Measurements from ENCODE around the gene C8A.

C8A gene

GRCh38 chr1:56898879-56899278 lies 44.3 kb downstream of the C8A start:
- Histone ChIP-seq H3K27me3 (ENCODE audit: control insufficient read depth, insufficient read depth, low read length) (peaks cover 3% of the 10 kb centered on the region), H3K4me3 (ENCODE audit: low read depth, low read length) (no peak overlapping the region), H3K9me3 (ENCODE audit: control insufficient read depth, insufficient read depth, low read length) (no peaks in the 10 kb centered on the region), H3K9ac (ENCODE audit: low read depth, low read length) (no peak overlapping the region), H3K4me1 (ENCODE audit: control insufficient read depth, insufficient read depth, low read length) (no peaks in the 10 kb centered on the region), H3K36me3 (ENCODE audit: control insufficient read depth, insufficient read depth, low read length) (no peaks in the 10 kb centered on the region)

- Histone ChIP-seq H3K27me3 (ENCODE audit: control insufficient read depth, insufficient read depth, low read length) (peaks cover 3% of the 10 kb centered on the region), H3K4me3 (ENCODE audit: low read depth, low read length) (no peak overlapping the region), H3K36me3 (ENCODE audit: control insufficient read depth, insufficient read depth, low read length) (no peaks in the 10 kb centered on the region), H3K9ac (ENCODE audit: low read depth, low read length) (no peak overlapping the region), H3K9me3 (ENCODE audit: control insufficient read depth, insufficient read depth, low read length) (no peaks in the 10 kb centered on the region), H3K4me1 (ENCODE audit: control insufficient read depth, insufficient read depth, low read length) (no peaks in the 10 kb centered on the region)
Measured at GRCh38 chr1:56901716-56902115, 47.1 kb downstream of the C8A start.

- H3K9ac ChIP-seq (ENCODE audit: low read depth, low read length): no peak overlapping the region
- H3K36me3 ChIP-seq (ENCODE audit: control insufficient read depth, insufficient read depth, low read length): no peaks in the 10 kb centered on the region
- no peak overlapping the region for H3K4me3 ChIP-seq (ENCODE audit: low read depth, low read length)
- H3K4me1 ChIP-seq (ENCODE audit: control insufficient read depth, insufficient read depth, low read length): no peaks in the 10 kb centered on the region
- H3K27me3 ChIP-seq (ENCODE audit: control insufficient read depth, insufficient read depth, low read length): peaks cover 3% of the 10 kb centered on the region
- no peaks in the 10 kb centered on the region for H3K9me3 ChIP-seq (ENCODE audit: control insufficient read depth, insufficient read depth, low read length)
Measured at GRCh38 chr1:56903778-56904177, 49.2 kb downstream of the C8A start.

GRCh38 chr1:56904663-56905397 lies 50.2 kb downstream of the C8A start:
- Histone ChIP-seq H3K4me3 (ENCODE audit: low read depth, low read length) (no peak overlapping the region), H3K9ac (ENCODE audit: low read depth, low read length) (no peak overlapping the region), H3K36me3 (ENCODE audit: control insufficient read depth, insufficient read depth, low read length) (no peaks in the 10 kb centered on the region)

GRCh38 chr1:56905667-56906066 lies 51.1 kb downstream of the C8A start:
- no peak overlapping the region for H3K4me3 ChIP-seq (ENCODE audit: low read depth, low read length)
- H3K36me3 ChIP-seq (ENCODE audit: control insufficient read depth, insufficient read depth, low read length): no peaks in the 10 kb centered on the region
- H3K9ac ChIP-seq (ENCODE audit: low read depth, low read length): no peak overlapping the region
- no peaks in the 10 kb centered on the region for H3K9me3 ChIP-seq (ENCODE audit: control insufficient read depth, insufficient read depth, low read length)
- H3K27me3 ChIP-seq (ENCODE audit: control insufficient read depth, insufficient read depth, low read length): peaks cover 3% of the 10 kb centered on the region
- H3K4me1 ChIP-seq (ENCODE audit: control insufficient read depth, insufficient read depth, low read length): no peaks in the 10 kb centered on the region

More at GRCh38 chr1:56904663-56905397, 50.2 kb downstream of the C8A start:
- Histone ChIP-seq H3K9me3 (ENCODE audit: control insufficient read depth, insufficient read depth, low read length) (no peaks in the 10 kb centered on the region), H3K4me1 (ENCODE audit: control insufficient read depth, insufficient read depth, low read length) (no peaks in the 10 kb centered on the region), H3K27me3 (ENCODE audit: control insufficient read depth, insufficient read depth, low read length) (peaks cover 3% of the 10 kb centered on the region)

- Histone ChIP-seq H3K4me1 (ENCODE audit: control insufficient read depth, insufficient read depth, low read length) (no peaks in the 10 kb centered on the region), H3K9me3 (ENCODE audit: control insufficient read depth, insufficient read depth, low read length) (no peaks in the 10 kb centered on the region), H3K4me3 (ENCODE audit: low read depth, low read length) (no peak overlapping the region), H3K27me3 (ENCODE audit: control insufficient read depth, insufficient read depth, low read length) (no peaks in the 10 kb centered on the region), H3K9ac (ENCODE audit: low read depth, low read length) (no peak overlapping the region), H3K36me3 (ENCODE audit: control insufficient read depth, insufficient read depth, low read length) (no peaks in the 10 kb centered on the region)
Measured at GRCh38 chr1:56908619-56909221, 54.1 kb downstream of the C8A start.

GRCh38 chr1:56910441-56910985 lies 55.9 kb downstream of the C8A start:
- H3K4me1 ChIP-seq (ENCODE audit: control insufficient read depth, insufficient read depth, low read length): no peaks in the 10 kb centered on the region
- no peak overlapping the region for H3K4me3 ChIP-seq (ENCODE audit: low read depth, low read length)
- H3K9ac ChIP-seq (ENCODE audit: low read depth, low read length): no peak overlapping the region
- no peaks in the 10 kb centered on the region for H3K27me3 ChIP-seq (ENCODE audit: control insufficient read depth, insufficient read depth, low read length)
- H3K36me3 ChIP-seq (ENCODE audit: control insufficient read depth, insufficient read depth, low read length): no peaks in the 10 kb centered on the region
- no peaks in the 10 kb centered on the region for H3K9me3 ChIP-seq (ENCODE audit: control insufficient read depth, insufficient read depth, low read length)

- H3K4me1 ChIP-seq (ENCODE audit: control insufficient read depth, insufficient read depth, low read length): no peaks in the 10 kb centered on the region
- H3K36me3 ChIP-seq (ENCODE audit: control insufficient read depth, insufficient read depth, low read length): no peaks in the 10 kb centered on the region
- no peak overlapping the region for H3K4me3 ChIP-seq (ENCODE audit: low read depth, low read length)
- no peak overlapping the region for H3K9ac ChIP-seq (ENCODE audit: low read depth, low read length)
- H3K9me3 ChIP-seq (ENCODE audit: control insufficient read depth, insufficient read depth, low read length): no peaks in the 10 kb centered on the region
- H3K27me3 ChIP-seq (ENCODE audit: control insufficient read depth, insufficient read depth, low read length): no peaks in the 10 kb centered on the region
Measured at GRCh38 chr1:56911098-56911938, 56.7 kb downstream of the C8A start.

- Histone ChIP-seq H3K27me3 (ENCODE audit: control insufficient read depth, insufficient read depth, low read length) (no peaks in the 10 kb centered on the region), H3K4me1 (ENCODE audit: control insufficient read depth, insufficient read depth, low read length) (no peaks in the 10 kb centered on the region), H3K9ac (ENCODE audit: low read depth, low read length) (no peak overlapping the region), H3K9me3 (ENCODE audit: control insufficient read depth, insufficient read depth, low read length) (no peaks in the 10 kb centered on the region), H3K36me3 (ENCODE audit: control insufficient read depth, insufficient read depth, low read length) (no peaks in the 10 kb centered on the region), H3K4me3 (ENCODE audit: low read depth, low read length) (no peak overlapping the region)
Measured at GRCh38 chr1:56912325-56912724, 57.7 kb downstream of the C8A start.

GRCh38 chr1:56915960-56916359 lies 61.4 kb downstream of the C8A start:
- no peaks in the 10 kb centered on the region for H3K27me3 ChIP-seq (ENCODE audit: control insufficient read depth, insufficient read depth, low read length)
- H3K9ac ChIP-seq (ENCODE audit: low read depth, low read length): no peak overlapping the region
- H3K9me3 ChIP-seq (ENCODE audit: control insufficient read depth, insufficient read depth, low read length): no peaks in the 10 kb centered on the region
- no peaks in the 10 kb centered on the region for H3K36me3 ChIP-seq (ENCODE audit: control insufficient read depth, insufficient read depth, low read length)
- no peak overlapping the region for H3K4me3 ChIP-seq (ENCODE audit: low read depth, low read length)
- H3K4me1 ChIP-seq (ENCODE audit: control insufficient read depth, insufficient read depth, low read length): no peaks in the 10 kb centered on the region

GRCh38 chr1:56916630-56917029 lies 62.0 kb downstream of the C8A start:
- Histone ChIP-seq H3K9ac (ENCODE audit: low read depth, low read length) (no peak overlapping the region), H3K4me3 (ENCODE audit: low read depth, low read length) (no peak overlapping the region), H3K4me1 (ENCODE audit: control insufficient read depth, insufficient read depth, low read length) (no peaks in the 10 kb centered on the region), H3K27me3 (ENCODE audit: control insufficient read depth, insufficient read depth, low read length) (no peaks in the 10 kb centered on the region), H3K9me3 (ENCODE audit: control insufficient read depth, insufficient read depth, low read length) (no peaks in the 10 kb centered on the region), H3K36me3 (ENCODE audit: control insufficient read depth, insufficient read depth, low read length) (no peaks in the 10 kb centered on the region)

All from iPS-15b (cell line).